NCI-H2081 treated with DMSO at 0.1 percent for 48 hours (cell line): ENCODE measurements around the gene APC2.
A peak's percentile ranks its signal among the peaks of the same experiment; 100 is the strongest.

Experiments used
- DNase-seq: peaks from one replicate; lab custom pipeline; 2025; lab: John Stamatoyannopoulos, UW

Gene APC2

GRCh38 chr19:1478934-1479707 is 29.2 kb downstream of the APC2 start, which contains the start of gene C19orf25:
TSS of gene C19orf25 (minus strand) at chr19:1479215. CDS start at chr19:1478903, 312 bp downstream.
- DNase-seq, result peak; percentile 74

- DNase-seq, result no peak
Measured at GRCh38 chr19:1481224-1481892, 31.4 kb downstream of the APC2 start.

- no peak for DNase-seq
Measured at GRCh38 chr19:1481893-1482360, 32.0 kb downstream of the APC2 start.

- no peak for DNase-seq
Measured at GRCh38 chr19:1482361-1483130, 32.6 kb downstream of the APC2 start.

GRCh38 chr19:1483131-1483978 is 33.4 kb downstream of the APC2 start:
- DNase-seq, result no peak

- no peak for DNase-seq
Measured at GRCh38 chr19:1483979-1484428, 34.1 kb downstream of the APC2 start.

- DNase-seq, result no peak
Measured at GRCh38 chr19:1486720-1487575, 37.0 kb downstream of the APC2 start.

GRCh38 chr19:1487576-1488281 is 37.8 kb downstream of the APC2 start:
- no peak for DNase-seq

- no peak for DNase-seq
Measured at GRCh38 chr19:1488282-1488601, 38.3 kb downstream of the APC2 start.

GRCh38 chr19:1489463-1490310 is 39.8 kb downstream of the APC2 start:
- DNase-seq, result no peak

GRCh38 chr19:1490311-1491113 is 40.6 kb downstream of the APC2 start, which contains the start of gene PCSK4:
TSS of gene PCSK4 (minus strand) at chr19:1490350. CDS start at chr19:1490346, 4 bp downstream.
- DNase-seq, result peak; percentile 94

- no peak for DNase-seq
Measured at GRCh38 chr19:1491114-1491848, 41.4 kb downstream of the APC2 start, which contains the start of gene REEP6. TSS of gene REEP6 (plus strand) at chr19:1491181. CDS start at chr19:1491270, 89 bp downstream.

GRCh38 chr19:1491849-1492170 is 41.9 kb downstream of the APC2 start:
- DNase-seq, result no peak

- DNase-seq, result no peak
Measured at GRCh38 chr19:1492474-1493006, 42.6 kb downstream of the APC2 start.

GRCh38 chr19:1494115-1494815 is 44.3 kb downstream of the APC2 start:
- no peak for DNase-seq

GRCh38 chr19:1495051-1495798 is 45.3 kb downstream of the APC2 start:
- DNase-seq, result no peak
